Stimulated activated CD4-positive, alpha-beta T cell treated with anti-CD3 and anti-CD28 coated beads, Interleukin-4, amount 100 ng/mL, for 48 hours (primary cell): ENCODE measurements around the gene SLC22A14.
"Not testable (repeated sequence)": the region's sequence is repeated elsewhere in the genome, so short reads cannot be mapped to it uniquely, and the experiment has no call there.

Source experiments
- DNase-seq, 2 donors: peaks; one replicate each; pipeline ENCODE4 v3.0.0-alpha.2; 2020; ENCODE audit warnings: low read depth in 2 of 2

The SLC22A14 gene

GRCh38 chr3:38271553-38271952 is 10.5 kb upstream of the SLC22A14 start:
- no peak for DNase-seq

DNA sequence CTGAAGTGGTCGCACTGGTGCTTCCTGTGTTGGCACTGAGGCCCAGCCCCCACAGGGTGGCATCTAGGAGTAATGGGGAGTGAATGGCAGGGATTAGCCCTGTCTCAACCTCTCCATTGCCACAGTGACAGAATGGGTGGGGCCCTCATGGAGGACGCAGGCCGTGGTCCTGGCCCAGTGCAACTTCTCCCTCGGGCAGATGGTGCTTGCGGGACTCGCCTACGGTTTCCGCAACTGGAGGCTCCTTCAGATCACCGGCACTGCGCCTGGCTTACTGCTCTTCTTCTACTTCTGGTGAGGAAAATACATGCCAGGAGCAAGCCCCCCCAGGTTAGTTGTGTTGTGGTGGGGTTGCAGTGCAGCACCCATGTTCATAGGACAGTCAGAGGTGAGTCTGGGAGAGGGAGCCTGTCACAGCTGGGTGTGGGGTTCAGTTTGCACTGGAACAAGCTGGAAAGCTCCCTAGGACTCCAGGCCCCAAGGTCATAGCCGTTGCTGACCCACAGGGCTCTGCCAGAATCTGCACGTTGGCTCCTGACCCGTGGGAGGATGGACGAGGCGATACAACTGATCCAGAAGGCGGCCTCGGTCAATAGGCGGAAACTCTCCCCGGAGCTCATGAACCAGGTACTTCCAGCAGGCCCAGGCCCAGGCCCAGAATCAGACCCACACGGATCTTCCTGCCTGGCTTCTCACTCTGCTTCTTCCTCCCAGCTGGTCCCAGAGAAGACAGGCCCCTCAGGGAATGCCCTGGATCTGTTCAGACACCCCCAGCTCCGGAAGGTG is 7.0 kb upstream of the SLC22A14 start:
- no peak for DNase-seq

DNA sequence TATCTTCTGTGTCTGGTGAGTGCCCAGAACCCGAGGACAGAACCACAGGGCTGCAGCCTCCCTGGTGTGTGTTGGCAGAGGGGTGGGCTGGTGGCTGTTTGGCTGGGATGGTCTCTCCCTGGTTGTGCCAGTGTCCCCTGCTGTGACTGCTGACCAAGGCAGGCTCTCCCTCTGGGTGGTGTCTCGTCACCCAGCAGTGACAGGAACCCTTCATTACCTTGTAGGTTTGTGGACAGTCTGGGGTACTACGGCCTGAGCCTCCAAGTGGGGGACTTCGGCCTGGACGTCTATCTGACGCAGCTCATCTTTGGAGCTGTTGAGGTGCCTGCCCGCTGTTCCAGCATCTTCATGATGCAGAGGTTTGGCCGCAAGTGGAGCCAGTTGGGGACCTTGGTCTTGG is 6.4 kb upstream of the SLC22A14 start:
- DNase-seq, result no peak

GRCh38 chr3:38276081-38276916 is 5.8 kb upstream of the SLC22A14 start:
- no peak for DNase-seq

GRCh38 chr3:38276917-38277630 is 5.0 kb upstream of the SLC22A14 start:
- no peak for DNase-seq

- no peak for DNase-seq
Observed at GRCh38 chr3:38278841-38279240, 3.3 kb upstream of the SLC22A14 start.

GRCh38 chr3:38283810-38284755 is 2.0 kb downstream of the SLC22A14 start:
- no peak for DNase-seq

DNA sequence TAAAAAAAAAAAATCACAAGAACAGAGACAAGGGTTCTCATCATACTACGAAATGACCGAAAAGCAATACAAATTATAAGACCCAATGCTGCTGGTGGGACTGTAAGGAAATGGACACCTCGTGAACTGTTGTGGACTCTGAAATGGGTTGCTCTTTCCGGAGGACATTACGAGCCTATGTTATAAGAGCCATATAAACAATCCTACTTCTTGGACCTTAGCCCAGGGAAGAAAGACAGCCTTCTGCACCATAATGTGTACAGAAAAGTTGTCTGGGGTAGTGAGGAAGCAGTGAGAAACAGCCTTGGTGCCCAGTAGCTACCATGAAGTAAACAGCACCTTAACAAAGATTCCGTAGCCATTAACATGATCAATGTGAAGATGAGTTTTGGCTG is 2.7 kb downstream of the SLC22A14 start:
- DNase-seq, result no peak

- not testable (repeated sequence) for DNase-seq
Observed at GRCh38 chr3:38289286-38290217, 7.5 kb downstream of the SLC22A14 start.

- DNase-seq, result not testable (repeated sequence)
Observed at GRCh38 chr3:38297053-38297452, 15.0 kb downstream of the SLC22A14 start.

DNA sequence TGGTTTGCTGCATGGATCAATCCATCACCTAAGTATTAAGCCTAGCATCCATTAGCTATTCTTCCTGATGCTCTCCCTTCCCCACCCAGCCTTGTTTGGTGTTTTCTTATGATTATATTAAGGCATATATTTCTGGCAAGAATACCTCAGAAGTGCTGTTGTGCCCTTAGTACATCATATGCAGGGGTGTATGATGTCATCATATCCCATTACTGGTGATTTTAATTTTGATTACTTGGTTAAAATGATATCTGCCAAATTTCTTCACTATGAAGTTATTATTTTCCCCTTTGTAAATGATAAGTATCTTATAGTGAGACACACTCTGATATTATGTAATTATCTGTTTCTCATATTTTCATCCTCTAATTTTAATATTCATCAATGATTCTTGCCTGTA is 15.4 kb downstream of the SLC22A14 start:
- no peak for DNase-seq

DNA sequence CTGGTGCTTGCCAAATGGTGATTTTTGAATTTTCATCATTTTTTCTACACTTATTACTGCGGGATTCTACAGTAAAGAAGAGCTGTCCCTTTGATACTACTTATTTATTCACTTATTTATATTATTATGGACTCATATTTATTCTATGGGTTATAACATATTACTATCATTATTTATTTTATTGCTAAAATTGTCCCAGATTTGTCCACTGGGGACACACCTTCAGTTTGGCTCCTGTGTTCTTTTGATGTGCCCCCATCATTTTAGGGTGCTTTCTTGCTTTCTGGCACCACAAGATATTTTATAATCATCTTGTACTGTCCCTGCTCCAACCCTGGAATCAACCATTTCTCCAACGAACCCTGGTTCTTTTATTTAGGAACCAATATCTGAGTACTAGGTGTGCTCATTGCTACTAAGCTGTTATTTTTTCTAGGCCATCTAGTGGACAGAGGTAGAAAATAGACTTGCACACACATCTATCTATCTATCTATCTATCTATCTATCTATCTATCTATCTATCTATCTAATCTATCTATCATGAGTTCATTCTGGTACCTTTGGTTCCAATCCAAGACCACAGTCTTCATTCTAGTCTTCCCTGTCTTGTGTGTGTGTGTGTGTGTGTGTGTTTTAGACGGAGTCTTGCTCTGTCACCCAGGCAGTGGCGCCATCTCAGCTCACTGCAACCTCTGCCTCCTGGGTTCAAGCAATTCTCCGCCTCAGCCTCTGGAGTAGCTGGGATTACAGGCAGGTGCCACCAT is 16.0 kb downstream of the SLC22A14 start:
- DNase-seq, result no peak

GRCh38 chr3:38306941-38307340 is 24.8 kb downstream of the SLC22A14 start:
- DNase-seq, result no peak

GRCh38 chr3:38307599-38307998 is 25.5 kb downstream of the SLC22A14 start:
- DNase-seq, result no peak

GRCh38 chr3:38308456-38308855 is 26.4 kb downstream of the SLC22A14 start:
- DNase-seq, result no peak

DNA sequence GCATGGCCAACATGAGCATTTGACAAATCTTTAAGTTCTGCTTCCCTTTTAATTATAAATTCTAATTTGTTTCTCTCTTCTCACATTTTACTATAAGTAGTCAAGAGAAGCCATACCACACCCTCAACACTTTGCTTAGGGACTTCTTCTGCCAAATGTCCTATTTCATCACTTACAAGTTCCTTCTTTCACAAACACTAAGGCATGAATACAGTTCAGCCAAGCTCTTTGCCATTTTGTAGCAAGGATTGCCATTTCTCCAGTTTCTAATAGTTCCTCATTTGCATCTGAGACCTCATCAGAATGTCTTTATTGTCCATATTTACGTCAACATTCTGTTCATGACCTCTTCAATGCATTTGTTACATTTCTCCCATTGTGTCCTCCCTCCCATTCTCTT is 29.4 kb downstream of the SLC22A14 start:
- no peak for DNase-seq

- DNase-seq, result no peak
Observed at GRCh38 chr3:38311941-38312340, 29.8 kb downstream of the SLC22A14 start.

- DNase-seq, result no peak
Observed at GRCh38 chr3:38312356-38312755, 30.3 kb downstream of the SLC22A14 start.

GRCh38 chr3:38313263-38313662 is 31.2 kb downstream of the SLC22A14 start:
- no peak for DNase-seq
